ENCODE results near the gene ATP5F1E.

DNA sequence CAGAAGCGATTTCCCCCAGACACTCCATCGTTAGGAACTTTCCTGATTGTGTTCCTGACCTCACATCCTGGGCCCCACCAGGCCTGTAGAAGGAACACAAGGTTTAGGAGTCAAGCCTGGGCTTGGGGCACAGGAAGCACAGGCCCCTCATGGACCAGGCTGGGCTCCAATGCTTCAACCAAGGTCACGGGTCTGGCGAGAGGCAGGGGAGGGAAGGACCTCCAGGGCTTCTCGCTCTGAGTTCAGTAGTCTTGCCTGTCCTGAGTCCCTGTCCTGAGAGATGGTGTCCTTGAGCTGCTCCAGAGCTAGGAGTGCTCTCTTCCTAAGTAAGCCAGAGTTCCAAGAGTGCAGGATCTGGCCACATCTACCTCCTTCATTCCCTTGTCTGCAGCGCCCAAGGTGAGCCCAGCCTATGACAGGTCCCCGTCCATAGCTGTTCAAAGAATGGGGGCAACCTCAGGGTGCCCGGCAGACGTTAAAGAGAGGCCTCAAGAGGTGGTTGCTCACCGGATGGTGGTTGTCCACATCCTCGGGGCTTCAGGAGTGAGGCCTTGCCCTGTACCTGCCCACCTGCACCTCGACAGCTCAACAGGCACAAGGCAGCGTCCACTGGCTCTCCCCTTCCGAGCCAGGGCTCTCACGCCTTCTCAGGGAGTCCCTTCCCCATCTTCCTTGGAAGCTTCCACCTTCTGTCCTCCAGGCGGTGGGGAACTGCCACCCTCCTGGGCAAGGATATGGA lies 14.5 kb downstream of the ATP5F1E start:
- TF ChIP-seq, protein P1, sequence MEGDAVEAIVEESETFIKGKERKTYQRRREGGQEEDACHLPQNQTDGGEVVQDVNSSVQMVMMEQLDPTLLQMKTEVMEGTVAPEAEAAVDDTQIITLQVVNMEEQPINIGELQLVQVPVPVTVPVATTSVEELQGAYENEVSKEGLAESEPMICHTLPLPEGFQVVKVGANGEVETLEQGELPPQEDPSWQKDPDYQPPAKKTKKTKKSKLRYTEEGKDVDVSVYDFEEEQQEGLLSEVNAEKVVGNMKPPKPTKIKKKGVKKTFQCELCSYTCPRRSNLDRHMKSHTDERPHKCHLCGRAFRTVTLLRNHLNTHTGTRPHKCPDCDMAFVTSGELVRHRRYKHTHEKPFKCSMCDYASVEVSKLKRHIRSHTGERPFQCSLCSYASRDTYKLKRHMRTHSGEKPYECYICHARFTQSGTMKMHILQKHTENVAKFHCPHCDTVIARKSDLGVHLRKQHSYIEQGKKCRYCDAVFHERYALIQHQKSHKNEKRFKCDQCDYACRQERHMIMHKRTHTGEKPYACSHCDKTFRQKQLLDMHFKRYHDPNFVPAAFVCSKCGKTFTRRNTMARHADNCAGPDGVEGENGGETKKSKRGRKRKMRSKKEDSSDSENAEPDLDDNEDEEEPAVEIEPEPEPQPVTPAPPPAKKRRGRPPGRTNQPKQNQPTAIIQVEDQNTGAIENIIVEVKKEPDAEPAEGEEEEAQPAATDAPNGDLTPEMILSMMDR (conservative IDR thresholded peaks at IDR 0.05; ENCODE audit: low read depth, low read length) = no peak
- no peak for TF ChIP-seq POLR2A (IDR thresholded peaks at IDR 0.05; ENCODE audit: low read depth, low read length)
- no peak for TF ChIP-seq RCOR1 (IDR thresholded peaks at IDR 0.05; ENCODE audit: insufficient replicate concordance, low read length)
- TF ChIP-seq CHD1 (IDR thresholded peaks at IDR 0.05; ENCODE audit: low read depth, low read length) = no peak
- no peak for TF ChIP-seq SMC3 (IDR thresholded peaks at IDR 0.05; ENCODE audit: low read depth, low read length)
